IMR-90 (cell line): ENCODE measurements around the gene NDFIP2. TPM values are rescaled to one million over a fixed set of nuclear protein-coding genes. Genes with fewer than 3 reads are reported as not detected.

Experiments used
- ATAC-seq: fragments of 200-7000 bp; cut with Tn5 transposase; 2 replicates; pipeline ENCODE4 v1.9.1; 2020; ENCODE audit warnings: low read depth, mild to moderate bottlenecking, moderate library complexity
- BruUV-seq: library from RNA; stranded (reverse); fragments of 400-500 nt; replicated peaks from 2 replicates; lab custom pipeline; 2021; lab: Mats Ljungman, UMichigan
- CTCF ChIA-PET: fragments of 300-600 bp; formaldehyde crosslinking; extraction: SDS; loops from one replicate; lab custom pipeline; 2021; ENCODE audit warnings: antibody characterized with exemption; lab: Yijun Ruan, JAX
- POLR2A ChIA-PET: fragments of 300-600 bp; sonication (Branson Sonifier 250); formaldehyde crosslinking; loops from one replicate; lab custom pipeline; 2022; ENCODE audit warnings: antibody characterized with exemption; ENCODE audit not compliant: unreplicated experiment; lab: Charles Lee
- DNase-seq: peaks from one replicate; pipeline ENCODE4 v3.0.0; 2013
- H2AFZ ChIP-seq: replicated peaks from 2 replicates; pipeline ENCODE3; 2013; ENCODE audit warnings: low read length, mild to moderate bottlenecking; ENCODE audit not compliant: poor library complexity
- H2AK5ac ChIP-seq: 2 replicates; pipeline ENCODE4 v1.6.1; 2013; ENCODE audit warnings: low read depth, low read length, inconsistent platforms
- H2AK9ac ChIP-seq: replicated peaks from 2 replicates; pipeline ENCODE3; 2013; ENCODE audit warnings: mild to moderate bottlenecking, low read depth, low read length, moderate library complexity; ENCODE audit not compliant: poor library complexity
- H2BK120ac ChIP-seq: 2 replicates; pipeline ENCODE4 v1.6.1; 2013; ENCODE audit warnings: low read depth, low read length, inconsistent platforms
- H2BK15ac ChIP-seq: 3 replicates; pipeline ENCODE4 v1.6.1; 2013; ENCODE audit warnings: low read depth, low read length, inconsistent platforms
- H2BK20ac ChIP-seq: 2 replicates; pipeline ENCODE4 v1.6.1; 2013; ENCODE audit warnings: low read depth, mild to moderate bottlenecking, inconsistent platforms, low read length, moderate library complexity
- H2BK5ac ChIP-seq: 2 replicates; pipeline ENCODE4 v1.6.1; 2013; ENCODE audit warnings: mild to moderate bottlenecking, low read depth, low read length, inconsistent platforms; ENCODE audit not compliant: poor library complexity, severe bottlenecking
- H3K14ac ChIP-seq: replicated peaks from 2 replicates; pipeline ENCODE4 v1.6.1; 2013; ENCODE audit warnings: low read depth, low read length, inconsistent platforms
- H3K18ac ChIP-seq: 2 replicates; pipeline ENCODE4 v1.6.1; 2013; ENCODE audit warnings: low read depth, low read length, control low read depth
- H3K23ac ChIP-seq: 2 replicates; pipeline ENCODE4 v1.6.1; 2013; ENCODE audit warnings: low read depth, low read length, inconsistent platforms
- H3K27ac ChIP-seq: 2 replicates; pipeline ENCODE4 v1.5.1; 2013; ENCODE audit warnings: mild to moderate bottlenecking, control low read depth, low read length; ENCODE audit not compliant: insufficient read depth
- H3K27me3 ChIP-seq: 2 replicates; pipeline ENCODE4 v1.6.1; 2013; ENCODE audit warnings: low read length; ENCODE audit not compliant: control insufficient read depth, insufficient read depth
- H3K36me3 ChIP-seq: 2 replicates; pipeline ENCODE4 v1.6.1; 2013; ENCODE audit warnings: low read length, mixed read lengths; ENCODE audit not compliant: control insufficient read depth, insufficient read depth
- H3K4ac ChIP-seq: 2 replicates; pipeline ENCODE4 v1.6.1; 2013; ENCODE audit warnings: low read depth, low read length, inconsistent platforms
- H3K4me1 ChIP-seq: 2 replicates; pipeline ENCODE4 v1.6.1; 2013; ENCODE audit warnings: low read length, mixed read lengths; ENCODE audit not compliant: control insufficient read depth, insufficient read depth
- H3K4me2 ChIP-seq: 2 replicates; pipeline ENCODE4 v1.6.1; 2013; ENCODE audit warnings: low read depth, mild to moderate bottlenecking, control low read depth, low read length, moderate library complexity
- H3K4me3 ChIP-seq: 2 replicates; pipeline ENCODE4 v1.5.1; 2013; ENCODE audit warnings: low read depth, mild to moderate bottlenecking, control low read depth, low read length, moderate library complexity; ENCODE audit not compliant: insufficient read depth
- H3K56ac ChIP-seq: 2 replicates; pipeline ENCODE4 v1.6.1; 2013; ENCODE audit warnings: low read length, inconsistent platforms; ENCODE audit not compliant: insufficient read depth; ENCODE audit errors: extremely low read depth
- H3K79me1 ChIP-seq, 2 experiments: 2 replicates each; pipeline ENCODE4 v1.6.1; 2013; ENCODE audit warnings: low read length in 2 of 2, inconsistent platforms in 1 of 2, low read depth in 1 of 2
- H3K9ac ChIP-seq: 2 replicates; pipeline ENCODE4 v1.6.1; 2013; ENCODE audit warnings: low read depth, low read length, control low read depth
- H3K9me1 ChIP-seq: 2 replicates; pipeline ENCODE4 v1.6.1; 2013; ENCODE audit warnings: low read length, inconsistent platforms; ENCODE audit not compliant: insufficient read depth
- H3K9me3 ChIP-seq: 2 replicates; pipeline ENCODE4 v1.6.1; 2013; ENCODE audit warnings: low read length; ENCODE audit not compliant: control insufficient read depth, insufficient read depth
- H4K20me1 ChIP-seq: 2 replicates; pipeline ENCODE4 v1.6.1; 2013; ENCODE audit warnings: low read length, inconsistent platforms; ENCODE audit not compliant: insufficient read depth
- H4K5ac ChIP-seq: 2 replicates; pipeline ENCODE4 v1.6.1; 2013; ENCODE audit warnings: mild to moderate bottlenecking, low read depth, low read length, control low read depth
- H4K8ac ChIP-seq, 2 experiments: 2 replicates each; pipeline ENCODE4 v1.6.1; 2013; ENCODE audit warnings: low read depth in 2 of 2, low read length in 2 of 2, control low read depth in 1 of 2, inconsistent platforms in 1 of 2
- H4K91ac ChIP-seq: 2 replicates; pipeline ENCODE4 v1.6.1; 2013; ENCODE audit warnings: low read depth, low read length, inconsistent platforms; ENCODE audit not compliant: insufficient read depth
- CHD1 ChIP-seq: IDR thresholded peaks from 2 replicates; pipeline ENCODE4 v1.6.1; 2012; ENCODE audit warnings: low read depth, low read length, improper control_type of control experiment
- MAFK ChIP-seq: IDR thresholded peaks from 2 replicates; pipeline ENCODE4 v1.6.1; 2012; ENCODE audit warnings: low read depth, low read length, improper control_type of control experiment
- NFE2L2 ChIP-seq: fragments of 150-350 bp; IDR thresholded peaks from 2 replicates; pipeline ENCODE4 v1.6.1; 2016; ENCODE audit warnings: low read depth, mild to moderate bottlenecking, low read length
- RFX5 ChIP-seq: IDR thresholded peaks from 2 replicates; pipeline ENCODE4 v1.8.0; 2012; ENCODE audit warnings: low read depth, mild to moderate bottlenecking, low read length, moderate library complexity
- SMC3 ChIP-seq: fragments of 150-350 bp; IDR thresholded peaks from 2 replicates; pipeline ENCODE4 v1.6.1; 2016; ENCODE audit warnings: low read depth, mild to moderate bottlenecking, antibody characterized with exemption, low read length, moderate library complexity
- WGBS, 2 experiments: methylation state at CpG; one replicate each; pipeline versions ENCODE4 v1.1.5 to v1.1.7; 2013; ENCODE audit warnings: missing lambda C conversion rate in 2 of 2; ENCODE audit not compliant: insufficient read length in 1 of 2; ENCODE audit errors: extremely low coverage in 2 of 2; 5-methylcytosine and 5-hydroxymethylcytosine counted together
- dilution Hi-C: fragments of 300-500 bp; cut with HindIII; formaldehyde crosslinking; loops from one replicate; pipeline ENCODE4 v1.14.3; 2018; ENCODE audit warnings: low sequenced_read_pairs; ENCODE audit not compliant: unreplicated experiment
- in situ Hi-C: fragments of 300-500 bp; cut with MboI; formaldehyde crosslinking; loops from 3 replicates; pipeline ENCODE4 v1.14.3; 2019; ENCODE audit warnings: low sequenced_read_pairs, inconsistent platforms, mixed read lengths
- intact Hi-C: fragments of 100-400 bp; cut with micrococcal nuclease; formaldehyde crosslinking; loops from 2 replicates; pipeline ENCODE4 v1.10.0; 2022
- polyA plus RNA-seq, 3 experiments: library from polyadenylated mRNA; depleted of rRNA; stranded (reverse); fragments of >200 nt; gene quantifications; 2 replicates each; pipeline ENCODE4 v1.2.3, GENCODE V29; 2012; ENCODE audit warnings: low replicate concordance in 1 of 3
- total RNA-seq: library from RNA; depleted of rRNA; stranded (reverse); fragments of >200 nt; gene quantifications from 2 replicates; pipeline ENCODE4 v1.2.3, GENCODE V29; 2012

Gene NDFIP2
- total and polyA plus RNA-seq, 2 of the 4 experiments (the other 2 are of a cell fraction): 23.8 to 25.8 TPM

DNA sequence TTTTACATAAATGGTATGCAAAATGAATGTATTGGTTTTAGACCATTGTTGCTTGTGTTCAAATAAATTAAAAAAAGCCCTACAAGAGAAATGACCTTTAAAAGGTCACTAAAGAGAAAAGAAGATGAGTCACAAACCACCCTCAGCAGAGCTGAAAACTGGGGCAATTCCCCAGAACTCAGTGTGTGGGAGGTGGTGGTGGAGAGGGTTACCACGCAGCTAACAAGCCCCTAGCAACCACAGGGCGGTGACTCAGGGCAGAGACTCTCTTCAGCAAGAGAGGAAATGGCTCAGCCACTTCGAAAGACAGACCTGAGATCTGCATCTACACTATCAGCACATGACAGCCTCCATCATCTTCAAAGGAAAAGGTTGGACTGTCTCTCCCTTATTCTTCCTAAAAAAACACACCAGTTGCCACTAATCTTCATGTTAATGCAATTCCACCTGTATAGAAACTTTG lies 29.4 kb upstream of the NDFIP2 start (continued):
- TF ChIP-seq SMC3: no peak

DNA sequence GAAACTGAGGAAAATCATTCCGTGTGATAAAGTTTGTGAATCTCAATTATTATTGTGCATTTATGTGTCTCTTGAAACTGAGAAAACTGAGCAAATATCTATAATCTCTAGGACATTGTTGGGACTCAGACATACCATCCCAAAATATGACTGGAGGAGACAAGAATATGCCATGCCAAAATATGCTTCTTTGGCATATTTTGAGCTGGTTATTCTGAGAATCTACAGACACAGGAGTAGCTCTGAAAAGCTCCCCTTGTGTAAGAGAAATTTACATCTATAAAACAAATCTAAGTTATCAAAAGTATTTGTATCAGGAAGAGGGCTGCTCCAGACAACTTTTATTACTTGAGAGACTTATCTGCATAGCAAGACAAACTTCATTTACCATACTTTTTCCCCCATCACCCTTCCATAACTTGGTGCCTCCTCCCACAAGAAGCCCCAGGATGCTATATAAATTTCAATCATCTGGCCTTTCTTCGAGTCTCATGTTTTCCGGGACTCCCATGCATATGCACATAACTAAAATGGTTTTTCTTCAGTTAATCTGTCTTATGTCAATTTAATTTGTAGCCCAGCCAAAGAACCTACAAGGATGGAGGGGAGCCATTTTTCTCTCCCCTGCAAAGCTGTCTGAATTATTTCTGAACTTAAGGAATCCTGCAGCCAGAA lies 28.6 kb upstream of the NDFIP2 start:
- no peak overlapping the region for H2AFZ ChIP-seq

More for the DNA sequence above, 28.6 kb upstream of the NDFIP2 start:
- Histone ChIP-seq H3K27ac (no peak overlapping the region), H2AK5ac (no peak overlapping the region), H2BK20ac (no peak overlapping the region), H3K4me1 (no peaks in the 10 kb centered on the region; the same call in 1 of the 2 replicates), H4K91ac (no peak overlapping the region), H4K5ac (no peak overlapping the region), H3K23ac (no peak overlapping the region), H2AK9ac (no peak overlapping the region), H2BK15ac (no peak overlapping the region), H3K4me2 (no peak overlapping the region), H3K79me1 (no peaks in the 10 kb centered on the region), H3K9me3 (no peaks in the 10 kb centered on the region), H3K27me3 (no peaks in the 10 kb centered on the region), H3K4me3 (no peak overlapping the region), H3K14ac (no peak overlapping the region), H2BK5ac (no peak overlapping the region), H3K56ac (no peak overlapping the region), H2BK120ac (no peak overlapping the region), H3K9me1 (no peaks in the 10 kb centered on the region), H3K36me3 (no peaks in the 10 kb centered on the region), H3K9ac (no peak overlapping the region), H4K8ac (no peak overlapping the region), H3K18ac (no peak overlapping the region), H4K20me1 (no peaks in the 10 kb centered on the region), H3K4ac (no peak overlapping the region)
- ChIA-PET POLR2A (no interaction called here), CTCF (no interaction called here)
- intact Hi-C loops (no loop called here), in situ Hi-C loops (no loop called here), dilution Hi-C loops (no loop called here)
- TF ChIP-seq RFX5: no peak
- no peak for TF ChIP-seq SMC3
- TF ChIP-seq NFE2L2: no peak
- TF ChIP-seq CHD1: no peak
- TF ChIP-seq MAFK: 0 out of 2 replicates have a peak, but pooled peaks have one; percentile 4
- WGBS, 2 experiments: no CpG with 5 or more reads among the region's 3 CpGs
- ATAC-seq: no peak
- no TSS peak for BruUV-seq
- DNase-seq: no peak
